Esophagus squamous epithelium (tissue), 5 donors: ENCODE data around the gene HMGCLL1. TPM values are rescaled to one million over a fixed set of nuclear protein-coding genes. Genes with fewer than 3 reads are reported as not detected.
A peak's percentile ranks its signal among the peaks of the same experiment; 100 is the strongest.

ENCODE experiments used
- DNase-seq: peaks from one replicate; lab custom pipeline; 2025; lab: John Stamatoyannopoulos, UW
- H3K27ac ChIP-seq, 4 donors: fragments of 200-600 bp; sonication (generic); one replicate each; pipeline ENCODE4 v1.5.1; 2016 to 2019; ENCODE audit warnings: mild to moderate bottlenecking in 1 of 4
- H3K27me3 ChIP-seq, 4 donors: fragments of 200-600 bp; sonication (generic); 1 replicate in 3 of 4; 2 replicates in 1 of 4; pipeline versions ENCODE4 v1.5.1 to v1.6.0; 2017 to 2021; ENCODE audit warnings: antibody characterized with exemption in 1 of 4
- H3K36me3 ChIP-seq, 3 donors: fragments of 200-600 bp; sonication (generic); one replicate each; pipeline ENCODE4 v1.5.1; 2016 to 2019
- H3K4me1 ChIP-seq, 3 donors: fragments of 200-600 bp; sonication (generic); one replicate each; pipeline ENCODE4 v1.5.1; 2017 to 2019
- H3K4me3 ChIP-seq, 4 donors: fragments of 200-600 bp; sonication (generic); 1 replicate in 3 of 4; 2 replicates in 1 of 4; pipeline ENCODE4 v1.5.1; 2016 to 2019; ENCODE audit warnings: mild to moderate bottlenecking in 2 of 4, moderate library complexity in 1 of 4
- H3K9me3 ChIP-seq, 3 donors: fragments of 200-600 bp; sonication (generic); one replicate each; pipeline ENCODE4 v1.5.1; 2016 to 2019
- CTCF ChIP-seq, 6 experiments: fragments of 450-650 bp in 4 of 6; fragments of 200-600 bp in 2 of 6; sonication (generic) in 2 of 6; IDR thresholded peaks; one replicate each; pipeline ENCODE4 v1.5.1; 2016 to 2019; ENCODE audit warnings: antibody characterized with exemption in 6 of 6, mild to moderate bottlenecking in 4 of 6, moderate library complexity in 4 of 6
- POLR2A ChIP-seq, 4 donors: fragments of 450-650 bp; IDR thresholded peaks; one replicate each; pipeline ENCODE4 v1.6.1; 2017; ENCODE audit warnings: antibody characterized with exemption in 4 of 4, mild to moderate bottlenecking in 4 of 4, moderate library complexity in 3 of 4
- WGBS, 2 donors: methylation state at CpG; one replicate each; pipeline ENCODE4 v1.1.5; 2018; 5-methylcytosine and 5-hydroxymethylcytosine counted together
- intact Hi-C: fragments of 100-400 bp; cut with DNase I; formaldehyde crosslinking; loops from one replicate; pipeline ENCODE4 v1.15.0; 2022
- total RNA-seq, 4 donors: library from RNA; depleted of rRNA; stranded (reverse); fragments of >200 nt; gene quantifications; one replicate each; pipeline ENCODE4 v1.1.0, GENCODE V29; 2016
- donor health status: DM: yes; HTN: yes; CAD: no.

Gene HMGCLL1
- total RNA-seq: under 1 TPM in 3 of 4 donors, not detected in 1; 0.47 to 0.76 (median 0.61) TPM

GRCh38 chr6:55578537-55579363 lies at the start of gene HMGCLL1:
Gene HMGCLL1, minus strand, starts transcription at chr6:55579192. Its CDS starts 137 bp downstream, at chr6:55579055.
- peaks cover 0 to 9% (median 0%) of the 10 kb centered on the region in 4 donors for H3K27me3 ChIP-seq
- H3K27ac ChIP-seq: peak within 1 kb of the TSS in 1 of 4 donors; percentile 53
- no peaks in the 10 kb centered on the region for H3K36me3 ChIP-seq
- H3K4me3 ChIP-seq: peak within 1 kb of the TSS; percentile 19 to 59 (median 40)
- TF ChIP-seq POLR2A (IDR thresholded peaks at IDR 0.05) (no peak), CTCF (IDR thresholded peaks at IDR 0.05) (no peak)
- no peaks in the 10 kb centered on the region for H3K9me3 ChIP-seq
- WGBS, 2 donors: 5 to 11% methylated on average over 17 to 28 of the region's 49 CpGs
- H3K4me1 ChIP-seq: peaks cover 0 to 10% (median 0%) of the 10 kb centered on the region in 3 donors
- intact Hi-C loops: no loop called here
- DNase-seq: no peak

- WGBS, 2 donors: 87 to 95% methylated on average over 1 of the region's 1 CpG
- Histone ChIP-seq H3K27me3 (no peaks in the 10 kb centered on the region), H3K9me3 (no peaks in the 10 kb centered on the region), H3K27ac (no peak overlapping the region), H3K4me3 (no peak overlapping the region), H3K36me3 (no peaks in the 10 kb centered on the region), H3K4me1 (no peaks in the 10 kb centered on the region)
- no peak for DNase-seq
- intact Hi-C loops: no loop called here
- TF ChIP-seq POLR2A (IDR thresholded peaks at IDR 0.05) (no peak), CTCF (IDR thresholded peaks at IDR 0.05) (no peak)
These were observed 43.0 kb upstream of the HMGCLL1 start for GRCh38 chr6:55621993-55622392.

- Histone ChIP-seq H3K27me3 (no peaks in the 10 kb centered on the region), H3K4me1 (no peaks in the 10 kb centered on the region), H3K36me3 (no peaks in the 10 kb centered on the region), H3K27ac (no peak overlapping the region), H3K4me3 (no peak overlapping the region), H3K9me3 (no peaks in the 10 kb centered on the region)
- DNase-seq: no peak
- 89 to 90% methylated on average over 3 of the region's 3 CpGs for WGBS, 2 donors
- TF ChIP-seq CTCF (IDR thresholded peaks at IDR 0.05): no peak
- TF ChIP-seq POLR2A (IDR thresholded peaks at IDR 0.05): no peak
- intact Hi-C loops: no loop called here
These were observed 42.3 kb upstream of the HMGCLL1 start for GRCh38 chr6:55621244-55621643.

GRCh38 chr6:55617272-55617671 lies 38.3 kb upstream of the HMGCLL1 start:
- H3K9me3 ChIP-seq: peaks cover 0 to 3% (median 0%) of the 10 kb centered on the region in 3 donors
- no peak for DNase-seq
- intact Hi-C loops: no loop called here
- no peaks in the 10 kb centered on the region for H3K36me3 ChIP-seq
- H3K4me1 ChIP-seq: no peaks in the 10 kb centered on the region
- 89 to 94% methylated on average over 5 of the region's 5 CpGs for WGBS, 2 donors
- H3K27ac ChIP-seq: no peak overlapping the region
- H3K4me3 ChIP-seq: no peak overlapping the region
- TF ChIP-seq POLR2A (IDR thresholded peaks at IDR 0.05) (no peak), CTCF (IDR thresholded peaks at IDR 0.05) (peak in 4 of 6 experiments; percentile 18 to 60 (median 30))
- no peaks in the 10 kb centered on the region for H3K27me3 ChIP-seq

GRCh38 chr6:55604021-55604420 lies 25.0 kb upstream of the HMGCLL1 start:
- Histone ChIP-seq H3K36me3 (no peaks in the 10 kb centered on the region), H3K4me3 (no peak overlapping the region), H3K27me3 (no peaks in the 10 kb centered on the region), H3K9me3 (no peaks in the 10 kb centered on the region), H3K4me1 (no peaks in the 10 kb centered on the region), H3K27ac (no peak overlapping the region)
- no peak for DNase-seq
- TF ChIP-seq POLR2A (IDR thresholded peaks at IDR 0.05) (no peak), CTCF (IDR thresholded peaks at IDR 0.05) (no peak)
- intact Hi-C loops: no loop called here
